HepG2 (cell line): ENCODE measurements around the gene GALNT9.

ENCODE experiments used
- ATM ChIP-seq: fragments of 450-650 bp; IDR thresholded peaks from 2 replicates; pipeline ENCODE4 v1.7.1; 2017; ENCODE audit warnings: mild to moderate bottlenecking, borderline replicate concordance
- CTCF ChIP-seq: sonication (generic); formaldehyde crosslinking; IDR thresholded peaks from 2 replicates; pipeline ENCODE4 v1.5.0; 2020; ENCODE audit warnings: mild to moderate bottlenecking, missing genetic modification reagents, moderate library complexity
- EP300 ChIP-seq, 3 experiments: sonication (generic) in 1 of 3; formaldehyde crosslinking in 1 of 3; IDR thresholded peaks; 2 replicates each; pipeline versions ENCODE4 v1.5.1 to v1.6.1; 2011 to 2020; ENCODE audit warnings: low read depth in 2 of 3, low read length in 2 of 3, borderline replicate concordance in 1 of 3, improper control_type of control experiment in 1 of 3, mild to moderate bottlenecking in 1 of 3, missing genetic modification reagents in 1 of 3, moderate library complexity in 1 of 3
- HNF4G ChIP-seq, 2 experiments: sonication (generic) in 1 of 2; formaldehyde crosslinking in 1 of 2; IDR thresholded peaks; 2 replicates each; pipeline versions ENCODE4 v1.4.0 to v1.6.1; 2011 to 2020; ENCODE audit warnings: borderline replicate concordance in 2 of 2, low read depth in 2 of 2, mild to moderate bottlenecking in 2 of 2, low read length in 1 of 2, missing genetic modification reagents in 1 of 2, moderate library complexity in 1 of 2
- PCBP2 ChIP-seq: fragments of 200-400 bp; formaldehyde crosslinking; optimal IDR thresholded peaks from 2 replicates; pipeline ENCODE3; 2018; ENCODE audit warnings: low read length, low read depth; ENCODE audit not compliant: poor library complexity, severe bottlenecking
- RAD21 ChIP-seq: fragments of 450-650 bp; formaldehyde crosslinking; IDR thresholded peaks from 2 replicates; pipeline ENCODE4 v1.5.0; 2020; ENCODE audit warnings: mild to moderate bottlenecking
- RXRA ChIP-seq: sonication (generic); formaldehyde crosslinking; IDR thresholded peaks from 2 replicates; pipeline ENCODE4 v1.5.1; 2020; ENCODE audit warnings: missing genetic modification reagents
- XRCC5 ChIP-seq: fragments of 200-400 bp; formaldehyde crosslinking; optimal IDR thresholded peaks from 2 replicates; pipeline ENCODE3; 2017; ENCODE audit warnings: mild to moderate bottlenecking, low read length
- ZBTB33 ChIP-seq: sonication (generic); formaldehyde crosslinking; IDR thresholded peaks from 2 replicates; pipeline ENCODE4 v1.4.0; 2020; ENCODE audit warnings: missing genetic modification reagents
- ZC3H4 ChIP-seq: sonication (generic); formaldehyde crosslinking; IDR thresholded peaks from 2 replicates; pipeline ENCODE4 v1.4.0; 2020; ENCODE audit warnings: missing genetic modification reagents, borderline replicate concordance
- ZNF674 ChIP-seq: sonication (generic); formaldehyde crosslinking; IDR thresholded peaks from 2 replicates; pipeline ENCODE4 v1.5.0; 2020; ENCODE audit warnings: low read depth, mild to moderate bottlenecking, missing genetic modification reagents
- ZSCAN22 ChIP-seq: sonication (generic); formaldehyde crosslinking; IDR thresholded peaks from 2 replicates; pipeline ENCODE4 v1.4.0; 2020; ENCODE audit warnings: mild to moderate bottlenecking, missing genetic modification reagents
- TF ChIP-seq, protein P1 (sequence below): sonication (generic); formaldehyde crosslinking; IDR thresholded peaks from 2 replicates; pipeline ENCODE4 v1.4.0; 2020; ENCODE audit warnings: missing genetic modification reagents, mild to moderate bottlenecking, borderline replicate concordance
- TF ChIP-seq, protein P2 (sequence below): sonication (generic); formaldehyde crosslinking; IDR thresholded peaks from 2 replicates; pipeline ENCODE4 v1.5.0; 2020; ENCODE audit warnings: missing genetic modification reagents, mild to moderate bottlenecking, borderline replicate concordance

DNA sequence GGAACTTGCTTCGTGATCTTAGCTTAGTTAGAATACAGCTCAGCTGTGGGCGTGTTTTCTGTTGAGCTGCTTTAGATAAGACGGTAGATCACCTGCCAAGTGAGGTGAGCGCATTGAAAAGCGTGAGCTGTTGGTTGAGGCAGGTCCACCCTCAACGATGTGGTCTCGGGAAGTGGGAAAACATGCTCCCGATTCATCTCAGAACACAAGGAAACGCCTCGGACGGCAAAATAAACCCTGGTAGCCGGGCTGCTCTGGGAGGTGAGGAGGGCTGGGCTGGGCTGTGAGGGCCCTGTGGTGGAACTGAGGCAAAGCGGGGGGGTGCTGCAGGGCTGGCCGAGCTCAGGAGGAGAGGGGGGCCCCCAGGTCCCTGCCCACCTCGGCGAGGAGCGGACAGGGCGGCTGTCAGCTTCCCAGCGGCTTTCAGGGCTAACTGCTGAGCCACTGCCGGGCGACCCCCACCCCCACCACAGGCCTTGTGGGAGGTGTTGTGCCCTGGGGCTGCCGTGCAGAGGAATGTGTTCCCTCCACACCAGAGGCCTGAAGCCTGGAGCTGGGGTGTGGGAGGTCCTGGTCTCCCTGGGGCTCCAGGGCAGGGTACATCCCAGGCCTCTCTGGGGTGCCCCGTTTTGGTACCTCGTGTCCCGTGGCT lies 154.4 kb downstream of the GALNT9 start:
- TF ChIP-seq, protein P1, sequence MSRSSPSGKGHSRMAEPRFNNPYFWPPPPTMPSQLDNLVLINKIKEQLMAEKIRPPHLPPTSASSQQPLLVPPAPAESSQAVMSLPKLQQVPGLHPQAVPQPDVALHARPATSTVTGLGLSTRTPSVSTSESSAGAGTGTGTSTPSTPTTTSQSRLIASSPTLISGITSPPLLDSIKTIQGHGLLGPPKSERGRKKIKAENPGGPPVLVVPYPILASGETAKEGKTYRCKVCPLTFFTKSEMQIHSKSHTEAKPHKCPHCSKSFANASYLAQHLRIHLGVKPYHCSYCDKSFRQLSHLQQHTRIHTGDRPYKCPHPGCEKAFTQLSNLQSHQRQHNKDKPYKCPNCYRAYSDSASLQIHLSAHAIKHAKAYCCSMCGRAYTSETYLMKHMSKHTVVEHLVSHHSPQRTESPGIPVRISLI (CRISPR knock-in tag), result no peak
- TF ChIP-seq RAD21 (no peak), ZNF674 (CRISPR knock-in tag) (no peak), CTCF (CRISPR knock-in tag) (no peak), RXRA (no peak), XRCC5 (no peak), ZSCAN22 (no peak), ATM (no peak), ZC3H4 (CRISPR knock-in tag) (no peak), ZBTB33 (CRISPR knock-in tag) (no peak), HNF4G (IDR thresholded peaks at IDR 0.05; ENCODE audit: borderline replicate concordance, low read depth, low read length) (no peak), HNF4G (CRISPR knock-in tag; IDR thresholded peaks at IDR 0.05; ENCODE audit: borderline replicate concordance, low read depth) (no peak), EP300 (IDR thresholded peaks at IDR 0.05; ENCODE audit: low read depth in 2 of 2, low read length in 2 of 2) (no peak), EP300 (CRISPR knock-in tag; IDR thresholded peaks at IDR 0.05; ENCODE audit: borderline replicate concordance) (no peak), PCBP2 (no peak)
- TF ChIP-seq, protein P2, sequence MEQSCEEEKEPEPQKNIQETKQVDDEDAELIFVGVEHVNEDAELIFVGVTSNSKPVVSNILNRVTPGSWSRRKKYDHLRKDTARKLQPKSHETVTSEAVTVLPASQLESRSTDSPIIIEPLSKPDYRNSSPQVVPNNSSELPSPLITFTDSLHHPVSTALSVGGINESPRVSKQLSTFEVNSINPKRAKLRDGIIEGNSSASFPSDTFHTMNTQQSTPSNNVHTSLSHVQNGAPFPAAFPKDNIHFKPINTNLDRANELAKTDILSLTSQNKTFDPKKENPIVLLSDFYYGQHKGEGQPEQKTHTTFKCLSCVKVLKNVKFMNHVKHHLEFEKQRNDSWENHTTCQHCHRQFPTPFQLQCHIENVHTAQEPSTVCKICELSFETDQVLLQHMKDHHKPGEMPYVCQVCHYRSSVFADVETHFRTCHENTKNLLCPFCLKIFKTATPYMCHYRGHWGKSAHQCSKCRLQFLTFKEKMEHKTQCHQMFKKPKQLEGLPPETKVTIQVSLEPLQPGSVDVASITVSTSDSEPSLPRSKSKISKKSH (CRISPR knock-in tag), result no peak
